Body of pancreas (tissue), 4 donors: ENCODE measurements around the gene TNXB.
"Not testable (repeated sequence)": the region's sequence is repeated elsewhere in the genome, so short reads cannot be mapped to it uniquely, and the experiment has no call there.

Experiments
- CTCF ChIP-seq, 7 experiments: fragments of 450-650 bp in 4 of 7; fragments of 200-600 bp in 3 of 7; sonication (generic) in 3 of 7; IDR thresholded peaks; one replicate each; pipeline ENCODE4 v1.5.1; 2016 to 2019; ENCODE audit warnings: antibody characterized with exemption in 7 of 7
- POLR2A ChIP-seq, 3 donors: fragments of 450-650 bp; IDR thresholded peaks; one replicate each; pipeline ENCODE4 v1.6.1; 2016; ENCODE audit warnings: antibody characterized with exemption in 3 of 3, mild to moderate bottlenecking in 2 of 3

DNA sequence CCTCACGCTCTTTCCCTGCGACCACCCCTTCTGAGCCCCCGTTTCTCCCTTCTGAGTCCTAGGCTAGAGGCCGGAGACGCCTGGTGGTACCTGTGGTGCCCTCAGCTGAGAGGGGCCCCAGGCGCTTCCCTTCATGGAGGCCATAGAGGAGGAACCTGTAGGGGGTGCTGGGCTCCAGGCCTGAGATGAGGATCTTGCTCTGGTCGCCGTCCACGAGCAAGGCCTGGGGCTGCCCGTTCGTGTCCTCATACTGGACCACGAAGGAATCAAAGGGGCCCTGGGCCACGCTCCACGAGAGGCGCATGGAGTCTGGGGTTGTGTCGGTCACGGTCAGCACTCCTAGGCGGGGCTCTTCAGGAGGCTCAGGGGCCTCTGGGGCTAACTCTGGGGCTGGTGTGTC is 64.2 kb downstream of the TNXB start:
- not testable (repeated sequence) for TF ChIP-seq CTCF, POLR2A (IDR thresholded peaks at IDR 0.05)
